Superior temporal gyrus (tissue), 1 donor: Measurements from ENCODE around the gene MACROD1.

ENCODE experiments used
- DNase-seq: peaks from one replicate; pipeline ENCODE4 v3.0.0-alpha.2; 2016; ENCODE audit errors: extremely low spot score

Gene MACROD1

GRCh38 chr11:64077607-64078006 is 88.3 kb downstream of the MACROD1 start:
- no peak for DNase-seq

GRCh38 chr11:64076758-64077157 is 89.2 kb downstream of the MACROD1 start:
- no peak for DNase-seq

- no peak for DNase-seq
Observed at GRCh38 chr11:64074239-64074638, 91.7 kb downstream of the MACROD1 start.

- DNase-seq, result no peak
Observed at GRCh38 chr11:64073542-64073941, 92.4 kb downstream of the MACROD1 start.

GRCh38 chr11:64072871-64073270 is 93.0 kb downstream of the MACROD1 start:
- DNase-seq, result no peak

GRCh38 chr11:64072403-64072802 is 93.5 kb downstream of the MACROD1 start:
- DNase-seq, result no peak

- DNase-seq, result no peak
Observed at GRCh38 chr11:64071849-64072248, 94.1 kb downstream of the MACROD1 start.

GRCh38 chr11:64070314-64070681 is 95.6 kb downstream of the MACROD1 start:
- no peak for DNase-seq

GRCh38 chr11:64069401-64070313 is 96.3 kb downstream of the MACROD1 start:
- DNase-seq, result no peak

- DNase-seq, result no peak
Observed at GRCh38 chr11:64068705-64069400, 97.1 kb downstream of the MACROD1 start.

GRCh38 chr11:64067230-64067993 is 98.5 kb downstream of the MACROD1 start:
- no peak for DNase-seq

- no peak for DNase-seq
Observed at GRCh38 chr11:64065712-64066111, 100.2 kb downstream of the MACROD1 start.

- DNase-seq, result no peak
Observed at GRCh38 chr11:64065141-64065465, 100.8 kb downstream of the MACROD1 start.

- DNase-seq, result no peak
Observed at GRCh38 chr11:64064374-64065140, 101.4 kb downstream of the MACROD1 start.

- no peak for DNase-seq
Observed at GRCh38 chr11:64063777-64064176, 102.1 kb downstream of the MACROD1 start.

- DNase-seq, result no peak
Observed at GRCh38 chr11:64062185-64063039, 103.5 kb downstream of the MACROD1 start.

GRCh38 chr11:64060861-64061444 is 105.0 kb downstream of the MACROD1 start:
- peak; percentile 64 for DNase-seq

- no peak for DNase-seq
Observed at GRCh38 chr11:64060263-64060860, 105.6 kb downstream of the MACROD1 start.

GRCh38 chr11:64059339-64060140 is 106.4 kb downstream of the MACROD1 start:
- DNase-seq, result no peak
